Lower leg skin (tissue), 3 donors: ENCODE measurements around the gene RNF13.

Source experiments
- CTCF ChIP-seq, 3 donors: fragments of 450-650 bp; IDR thresholded peaks; one replicate each; pipeline ENCODE4 v1.5.1; 2016; ENCODE audit warnings: antibody characterized with exemption in 3 of 3, mild to moderate bottlenecking in 3 of 3, moderate library complexity in 2 of 3
- POLR2A ChIP-seq, 2 donors: fragments of 450-650 bp; IDR thresholded peaks; one replicate each; pipeline ENCODE4 v1.6.1; 2016 to 2017; ENCODE audit warnings: antibody characterized with exemption in 2 of 2, mild to moderate bottlenecking in 1 of 2, moderate library complexity in 1 of 2

- TF ChIP-seq POLR2A (IDR thresholded peaks at IDR 0.05) (no peak), CTCF (IDR thresholded peaks at IDR 0.05) (no peak)
Observed at GRCh38 chr3:149975919-149976318, 162.9 kb downstream of the RNF13 start.
